GM19240 (cell line): Measurements from ENCODE around the gene TCOF1.

Experiments
- DNase-seq: peaks from one replicate; pipeline ENCODE4 v3.0.0; 2011; ENCODE audit warnings: low spot score; ENCODE audit not compliant: insufficient read length

The TCOF1 gene

DNA sequence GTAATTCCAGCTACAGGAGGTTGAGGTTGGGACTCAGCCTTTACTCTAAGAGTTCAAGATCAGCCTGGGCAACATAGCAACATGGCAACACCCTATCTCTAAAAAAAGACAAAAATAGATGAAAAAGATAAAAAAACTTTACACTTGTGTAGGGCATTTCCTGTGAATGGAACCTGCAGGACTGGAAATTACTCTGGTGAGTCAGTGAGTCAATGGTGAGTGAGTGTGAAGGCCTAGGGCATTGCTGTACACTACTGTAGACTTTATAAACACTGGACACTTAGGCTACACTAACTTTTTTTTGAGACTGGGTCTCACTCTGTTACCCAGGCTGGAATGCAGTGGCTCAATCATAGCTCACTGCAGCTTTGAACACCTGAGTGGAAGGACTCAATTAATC is 35.3 kb upstream of the TCOF1 start:
- DNase-seq: no peak

GRCh38 chr5:150323092-150323491 is 34.4 kb upstream of the TCOF1 start:
- DNase-seq: no peak

GRCh38 chr5:150323819-150324218 is 33.7 kb upstream of the TCOF1 start:
- DNase-seq: no peak

- no peak for DNase-seq
Measured at GRCh38 chr5:150325426-150325825, 32.1 kb upstream of the TCOF1 start.

- DNase-seq: no peak
Measured at GRCh38 chr5:150326707-150327106, 30.8 kb upstream of the TCOF1 start.

DNA sequence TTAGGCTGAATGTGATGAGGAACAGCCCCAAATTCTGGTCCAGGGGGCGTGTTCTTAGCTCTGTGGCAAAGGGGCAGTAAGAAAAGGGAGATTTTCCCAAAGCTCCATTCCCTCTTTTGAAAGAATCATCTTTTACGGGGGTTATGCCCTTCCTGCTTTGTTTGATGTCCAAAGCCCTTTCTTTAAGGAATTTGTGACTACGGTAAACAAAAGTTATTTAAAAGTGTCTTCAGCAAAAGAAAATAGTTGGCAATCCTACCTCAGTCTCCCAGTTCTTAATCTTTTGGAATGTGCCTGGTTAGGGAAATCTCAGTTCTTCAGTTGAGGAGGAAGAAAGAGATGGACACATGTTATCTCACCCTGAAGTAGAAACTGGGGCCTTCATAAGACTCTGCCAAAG is 30.4 kb upstream of the TCOF1 start:
- no peak for DNase-seq

GRCh38 chr5:150328515-150328914 is 29.0 kb upstream of the TCOF1 start:
- DNase-seq: no peak

DNA sequence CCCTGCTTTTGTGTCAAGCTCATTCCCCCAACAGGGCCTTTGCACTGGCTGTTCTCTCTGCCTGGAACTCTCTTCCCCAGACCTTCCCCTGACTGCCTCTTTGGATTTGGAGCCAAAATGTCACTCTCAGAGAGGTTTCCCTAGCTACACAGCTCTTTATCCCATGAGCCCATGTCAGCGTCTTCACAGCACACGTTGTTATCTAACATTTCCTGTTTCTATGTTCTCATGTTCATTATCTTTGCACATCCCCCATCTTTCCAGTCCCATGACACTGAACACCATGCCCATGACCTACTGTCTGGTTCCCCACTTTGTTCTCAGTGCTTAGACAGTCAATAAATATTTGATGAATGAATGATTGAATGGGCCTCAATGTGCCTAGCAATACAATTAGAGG is 28.5 kb upstream of the TCOF1 start:
- no peak for DNase-seq

GRCh38 chr5:150329881-150330876 is 27.3 kb upstream of the TCOF1 start:
- DNase-seq: no peak

GRCh38 chr5:150333400-150333799 is 24.1 kb upstream of the TCOF1 start:
- no peak for DNase-seq

DNA sequence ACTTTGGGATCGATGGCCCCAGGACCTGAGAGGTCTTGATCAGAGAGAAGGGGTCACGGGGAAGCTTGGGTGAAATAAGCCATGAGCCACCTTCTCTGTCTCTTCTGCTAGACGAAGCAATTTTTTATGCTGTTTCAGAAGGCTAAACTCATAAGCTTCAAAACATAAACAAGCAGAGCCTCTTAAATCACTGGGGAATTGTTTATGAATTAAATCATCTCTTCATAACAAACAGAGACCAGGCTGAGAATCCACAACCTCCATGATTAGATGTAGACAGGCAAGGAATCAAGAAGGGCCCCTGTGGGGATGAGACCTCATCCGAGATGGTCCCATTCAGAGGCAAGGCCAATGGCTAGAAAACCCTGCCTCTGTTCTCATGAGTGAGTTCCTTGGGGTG is 21.7 kb upstream of the TCOF1 start:
- DNase-seq: no peak

GRCh38 chr5:150338546-150338945 is 19.0 kb upstream of the TCOF1 start:
- DNase-seq: no peak

GRCh38 chr5:150339165-150339564 is 18.3 kb upstream of the TCOF1 start:
- no peak for DNase-seq

DNA sequence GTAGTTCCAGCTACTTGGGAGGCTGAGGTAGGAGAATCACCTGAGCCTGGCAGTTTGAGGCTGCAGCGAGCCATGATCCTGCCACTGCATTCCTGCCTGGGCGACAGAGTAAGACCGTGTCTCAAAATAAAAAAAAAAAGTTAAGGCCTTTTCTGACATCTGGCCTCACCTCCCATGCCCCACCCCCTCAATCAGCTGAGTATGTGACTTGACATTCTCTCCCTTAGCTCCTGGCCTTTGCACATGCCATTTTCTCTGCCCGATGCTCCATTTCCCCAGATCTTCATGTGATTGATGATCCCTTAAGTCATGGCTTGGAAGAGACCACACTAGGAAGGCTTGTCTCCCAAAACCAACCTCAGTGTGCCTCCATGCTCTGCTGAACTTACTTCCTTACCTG is 17.7 kb upstream of the TCOF1 start:
- no peak for DNase-seq

- DNase-seq: no peak
Measured at GRCh38 chr5:150340614-150341255, 16.8 kb upstream of the TCOF1 start.

DNA sequence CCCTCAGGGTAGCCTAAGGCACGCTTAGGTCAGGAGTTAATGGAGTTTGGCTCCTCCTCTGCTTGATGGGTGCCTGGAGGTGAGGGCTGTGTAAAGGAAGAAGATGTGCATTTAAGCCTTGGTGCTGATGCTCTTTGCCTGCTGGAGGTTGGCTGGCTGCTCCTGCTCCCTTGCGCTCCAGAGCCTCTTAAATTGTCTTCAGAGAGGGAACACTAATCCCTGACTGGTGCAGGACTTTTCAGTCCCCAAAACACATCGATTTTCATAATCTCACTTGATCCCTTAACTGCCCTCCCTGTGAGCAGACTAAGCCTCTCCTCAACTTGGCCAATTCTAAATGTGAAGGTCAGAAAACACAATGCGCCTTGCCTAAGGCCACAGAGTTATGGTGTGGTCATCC is 16.2 kb upstream of the TCOF1 start:
- DNase-seq: no peak

DNA sequence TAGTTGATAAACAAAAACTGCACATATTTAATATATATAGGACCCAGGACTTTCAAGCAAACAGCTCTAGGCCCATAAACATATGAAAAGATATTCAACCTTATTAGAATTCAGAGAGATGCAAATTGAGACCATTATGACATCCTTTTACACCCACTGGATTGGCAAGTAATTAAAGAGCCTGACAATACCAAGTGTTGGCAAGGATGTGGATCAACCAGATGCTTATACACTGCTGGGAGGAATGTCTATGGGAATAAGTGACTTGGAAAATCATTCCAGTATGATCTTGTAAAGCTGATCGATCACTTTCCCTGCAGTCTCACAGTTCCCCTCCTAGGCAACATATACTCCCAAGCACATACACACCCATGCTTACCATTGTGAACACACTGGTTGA is 15.5 kb upstream of the TCOF1 start:
- DNase-seq: no peak

- DNase-seq: no peak
Measured at GRCh38 chr5:150342583-150342982, 14.9 kb upstream of the TCOF1 start.

GRCh38 chr5:150343994-150344631 is 13.4 kb upstream of the TCOF1 start:
- DNase-seq: no peak

- DNase-seq: no peak
Measured at GRCh38 chr5:150345716-150346115, 11.8 kb upstream of the TCOF1 start.

- DNase-seq: no peak
Measured at GRCh38 chr5:150346592-150346991, 10.9 kb upstream of the TCOF1 start.

GRCh38 chr5:150347003-150347402 is 10.5 kb upstream of the TCOF1 start:
- no peak for DNase-seq
